BE2C (cell line): ENCODE data around the gene ZNF469.

ENCODE experiments used
- DNase-seq: peaks from one replicate; pipeline ENCODE4 v3.0.0-alpha.2; 2020
- H3K27me3 ChIP-seq: fragments of 250-450 bp; sonication (Bioruptor Pico); 2 replicates; pipeline ENCODE4 v1.5.1; 2020; ENCODE audit warnings: mild to moderate bottlenecking
- H3K36me3 ChIP-seq: fragments of 250-450 bp; sonication (Bioruptor Pico); 2 replicates; pipeline ENCODE4 v1.5.1; 2020; ENCODE audit warnings: mild to moderate bottlenecking
- H3K4me1 ChIP-seq: fragments of 250-450 bp; sonication (Bioruptor Pico); 2 replicates; pipeline ENCODE4 v1.5.1; 2020
- H3K4me3 ChIP-seq: 2 replicates; pipeline ENCODE4 v1.5.1; 2011; ENCODE audit warnings: low read depth, low read length
- H3K9me3 ChIP-seq: fragments of 250-450 bp; sonication (Bioruptor Pico); 2 replicates; pipeline ENCODE4 v1.5.1; 2020
- CTCF ChIP-seq: IDR thresholded peaks from 2 replicates; pipeline ENCODE4 v1.5.1; 2012; ENCODE audit warnings: mild to moderate bottlenecking, low read depth, low read length

The ZNF469 gene

GRCh38 chr16:88427376-88427775 lies 44.6 kb downstream of the ZNF469 start:
- no peaks in the 10 kb centered on the region for H3K27me3 ChIP-seq
- no peaks in the 10 kb centered on the region for H3K4me1 ChIP-seq
- H3K4me3 ChIP-seq: no peak overlapping the region
- H3K9me3 ChIP-seq: no peaks in the 10 kb centered on the region
- H3K36me3 ChIP-seq: no peaks in the 10 kb centered on the region
- DNase-seq: no peak
- TF ChIP-seq CTCF: no peak

- DNase-seq: no peak
- no peak overlapping the region for H3K4me3 ChIP-seq
- no peaks in the 10 kb centered on the region for H3K4me1 ChIP-seq
- H3K9me3 ChIP-seq: no peaks in the 10 kb centered on the region
- H3K36me3 ChIP-seq: no peaks in the 10 kb centered on the region
- no peak for TF ChIP-seq CTCF
- no peaks in the 10 kb centered on the region for H3K27me3 ChIP-seq
Observed at GRCh38 chr16:88428156-88428555, 45.4 kb downstream of the ZNF469 start.

- no peak for DNase-seq
- no peaks in the 10 kb centered on the region for H3K4me1 ChIP-seq
- no peaks in the 10 kb centered on the region for H3K9me3 ChIP-seq
- H3K4me3 ChIP-seq: no peak overlapping the region
- no peaks in the 10 kb centered on the region for H3K36me3 ChIP-seq
- no peaks in the 10 kb centered on the region for H3K27me3 ChIP-seq
- 0 out of 2 replicates have a peak, but pooled peaks have one; percentile 2 for TF ChIP-seq CTCF
Observed at GRCh38 chr16:88428616-88429386, 46.0 kb downstream of the ZNF469 start.

- no peaks in the 10 kb centered on the region for H3K36me3 ChIP-seq
- DNase-seq: no peak
- no peak for TF ChIP-seq CTCF
- H3K27me3 ChIP-seq: no peaks in the 10 kb centered on the region
- H3K4me1 ChIP-seq: no peaks in the 10 kb centered on the region
- H3K9me3 ChIP-seq: no peaks in the 10 kb centered on the region
- no peak overlapping the region for H3K4me3 ChIP-seq
Observed at GRCh38 chr16:88429387-88430184, 46.8 kb downstream of the ZNF469 start.

- no peak for TF ChIP-seq CTCF
- Histone ChIP-seq H3K4me3 (no peak overlapping the region), H3K27me3 (no peaks in the 10 kb centered on the region), H3K9me3 (no peaks in the 10 kb centered on the region), H3K36me3 (no peaks in the 10 kb centered on the region), H3K4me1 (no peaks in the 10 kb centered on the region)
- no peak for DNase-seq
Observed at GRCh38 chr16:88430185-88430523, 47.4 kb downstream of the ZNF469 start.
